Body of pancreas (tissue), 4 donors: ENCODE results near the gene NT5E.

Experiments
- POLR2A ChIP-seq, 3 donors: fragments of 450-650 bp; IDR thresholded peaks; one replicate each; pipeline ENCODE4 v1.6.1; 2016; ENCODE audit warnings: antibody characterized with exemption in 3 of 3, mild to moderate bottlenecking in 2 of 3
- TF ChIP-seq, protein P1 (sequence below), 7 experiments: fragments of 450-650 bp in 4 of 7; fragments of 200-600 bp in 3 of 7; sonication (generic) in 3 of 7; IDR thresholded peaks; one replicate each; pipeline ENCODE4 v1.5.1; 2016 to 2019; ENCODE audit warnings: antibody characterized with exemption in 7 of 7

DNA sequence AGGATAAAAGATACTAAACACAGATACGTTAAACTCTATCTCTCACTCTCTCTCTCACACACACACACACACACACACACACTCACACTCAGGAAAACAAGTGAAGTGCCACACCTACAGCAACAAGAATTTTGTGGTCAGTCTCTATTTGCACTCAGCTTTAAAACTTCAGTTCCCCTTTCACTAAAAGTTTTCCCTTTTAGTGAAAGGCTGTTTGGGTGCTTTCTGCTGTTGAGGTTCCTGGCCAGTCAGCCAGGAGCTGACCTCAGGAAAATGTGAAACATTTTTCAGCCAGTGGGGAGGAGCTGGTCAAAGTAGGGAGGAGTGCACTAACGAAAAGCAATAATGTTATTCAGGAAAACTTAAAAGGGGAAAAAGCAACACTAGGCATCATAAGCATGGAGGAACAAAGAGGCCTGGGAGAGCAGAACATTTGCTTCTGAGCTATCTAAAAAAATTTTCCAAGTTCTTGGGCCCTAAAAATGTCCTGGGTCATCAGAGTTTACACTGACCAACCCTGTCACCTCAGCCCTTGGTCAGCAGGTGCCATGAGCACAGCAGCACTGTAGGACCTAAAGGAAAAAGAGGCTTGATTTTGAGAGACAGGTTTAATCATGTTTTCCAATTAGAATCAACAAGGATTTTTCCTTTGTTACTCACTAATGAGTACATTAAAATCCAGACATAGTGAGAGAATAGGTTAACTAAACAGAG lies 30.7 kb upstream of the NT5E start:
- TF ChIP-seq POLR2A (IDR thresholded peaks at IDR 0.05), result no peak
- TF ChIP-seq, protein P1, sequence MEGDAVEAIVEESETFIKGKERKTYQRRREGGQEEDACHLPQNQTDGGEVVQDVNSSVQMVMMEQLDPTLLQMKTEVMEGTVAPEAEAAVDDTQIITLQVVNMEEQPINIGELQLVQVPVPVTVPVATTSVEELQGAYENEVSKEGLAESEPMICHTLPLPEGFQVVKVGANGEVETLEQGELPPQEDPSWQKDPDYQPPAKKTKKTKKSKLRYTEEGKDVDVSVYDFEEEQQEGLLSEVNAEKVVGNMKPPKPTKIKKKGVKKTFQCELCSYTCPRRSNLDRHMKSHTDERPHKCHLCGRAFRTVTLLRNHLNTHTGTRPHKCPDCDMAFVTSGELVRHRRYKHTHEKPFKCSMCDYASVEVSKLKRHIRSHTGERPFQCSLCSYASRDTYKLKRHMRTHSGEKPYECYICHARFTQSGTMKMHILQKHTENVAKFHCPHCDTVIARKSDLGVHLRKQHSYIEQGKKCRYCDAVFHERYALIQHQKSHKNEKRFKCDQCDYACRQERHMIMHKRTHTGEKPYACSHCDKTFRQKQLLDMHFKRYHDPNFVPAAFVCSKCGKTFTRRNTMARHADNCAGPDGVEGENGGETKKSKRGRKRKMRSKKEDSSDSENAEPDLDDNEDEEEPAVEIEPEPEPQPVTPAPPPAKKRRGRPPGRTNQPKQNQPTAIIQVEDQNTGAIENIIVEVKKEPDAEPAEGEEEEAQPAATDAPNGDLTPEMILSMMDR (IDR thresholded peaks at IDR 0.05), result no peak
